Mucosa of descending colon (tissue), 3 donors: ENCODE data around the gene KLK3. TPM values are rescaled to one million over a fixed set of nuclear protein-coding genes. Genes with fewer than 3 reads are reported as not detected.

Experiments
- ATAC-seq: fragments of 200-7000 bp; cut with Tn5 transposase; one replicate; pipeline ENCODE4 v1.9.1; 2020; ENCODE audit warnings: mild to moderate bottlenecking, moderate library complexity
- DNase-seq, 3 donors: peaks; one replicate each; pipeline ENCODE4 v3.0.0-alpha.2; 2020
- H3K36me3 ChIP-seq: fragments of 200-600 bp; one replicate; pipeline ENCODE4 v1.8.0; 2021; ENCODE audit warnings: low read depth, mild to moderate bottlenecking
- H3K4me1 ChIP-seq: fragments of 200-600 bp; one replicate; pipeline ENCODE4 v1.8.0; 2021; ENCODE audit warnings: low read depth, mild to moderate bottlenecking
- H3K4me3 ChIP-seq: fragments of 200-600 bp; one replicate; pipeline ENCODE4 v1.8.0; 2021; ENCODE audit warnings: mild to moderate bottlenecking
- H3K9me3 ChIP-seq: fragments of 200-600 bp; one replicate; pipeline ENCODE4 v1.8.0; 2021; ENCODE audit warnings: mild to moderate bottlenecking
- intact Hi-C, 2 donors: fragments of 100-400 bp; cut with DNase I in 1 of 2; cut with micrococcal nuclease in 1 of 2; formaldehyde crosslinking; loops; one replicate each; pipeline versions ENCODE4 v1.11.0 to v1.11.1; 2022; cut with DNase I, micrococcal nuclease
- total RNA-seq, 3 donors: library from RNA; stranded (reverse); fragmentation: NEBNext Ultra II Directional in 2 of 3; extraction: Animal tissue kit (Norgen Biotek cat#: 25700) in 2 of 3; gene quantifications; one replicate each; pipeline versions ENCODE4 v1.2.1 to v1.2.4, GENCODE V29; 2021 to 2023
- TF ChIP-seq, protein P1 (sequence below): fragments of 200-600 bp; IDR thresholded peaks from one replicate; pipeline ENCODE4 v1.8.0; 2022; ENCODE audit warnings: antibody characterized with exemption, mild to moderate bottlenecking
- donor health status: DM: no; HTN: no; CAD: no; lungs with moderate emphysema.
- donor health status: DM: no; HTN: no; CAD: no.
- donor health status: DM: no; HTN: yes; CAD: no.

The KLK3 gene
- total RNA-seq, 3 donors from 2014 or later = 3.7 to 9.0 (median 4.8) TPM

DNA sequence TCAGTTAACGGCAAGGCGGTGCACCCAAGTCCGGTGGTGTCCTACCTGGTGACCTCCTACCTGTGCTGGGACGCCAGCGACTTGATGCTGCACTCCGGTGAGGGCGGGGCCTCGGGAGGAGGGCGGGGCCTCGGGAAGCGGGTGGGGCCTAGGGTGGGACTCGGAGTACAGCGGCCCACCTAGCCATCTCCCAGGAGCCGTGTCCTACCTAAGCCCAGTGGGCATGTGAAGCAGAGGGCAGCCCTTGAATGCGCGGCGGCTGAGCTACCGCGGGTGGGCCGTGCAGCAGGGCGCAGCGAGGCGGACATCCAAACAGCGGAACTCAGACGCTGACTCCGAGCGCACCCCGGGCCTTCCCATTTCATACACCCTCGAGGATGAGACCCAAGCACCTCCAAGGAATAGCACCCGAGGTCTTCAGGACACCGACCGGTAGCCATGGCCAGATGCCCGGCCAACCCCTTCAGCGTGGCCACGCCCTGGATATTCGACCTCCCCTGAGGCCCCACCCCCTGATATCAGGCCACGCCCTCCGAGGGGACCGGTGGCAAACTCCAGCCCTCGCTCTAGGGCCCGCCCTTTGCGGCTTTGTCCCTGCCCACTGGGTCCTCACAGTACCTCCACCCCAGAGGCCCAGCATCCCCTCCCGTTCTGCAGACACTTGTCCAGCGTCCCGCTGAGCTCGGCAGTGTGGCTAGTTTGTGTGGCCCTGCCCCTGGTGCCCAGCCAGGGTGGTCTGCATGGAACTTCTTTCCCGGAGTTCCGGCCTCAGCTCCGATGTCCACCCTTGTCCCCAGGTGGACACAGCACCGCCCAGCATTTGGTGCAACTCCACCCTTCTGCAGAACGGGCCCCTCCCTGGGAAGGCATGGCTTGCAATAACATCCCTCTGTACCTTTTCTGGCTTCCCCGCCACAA, 36.5 kb upstream of the KLK3 start:
- TF ChIP-seq, protein P1, sequence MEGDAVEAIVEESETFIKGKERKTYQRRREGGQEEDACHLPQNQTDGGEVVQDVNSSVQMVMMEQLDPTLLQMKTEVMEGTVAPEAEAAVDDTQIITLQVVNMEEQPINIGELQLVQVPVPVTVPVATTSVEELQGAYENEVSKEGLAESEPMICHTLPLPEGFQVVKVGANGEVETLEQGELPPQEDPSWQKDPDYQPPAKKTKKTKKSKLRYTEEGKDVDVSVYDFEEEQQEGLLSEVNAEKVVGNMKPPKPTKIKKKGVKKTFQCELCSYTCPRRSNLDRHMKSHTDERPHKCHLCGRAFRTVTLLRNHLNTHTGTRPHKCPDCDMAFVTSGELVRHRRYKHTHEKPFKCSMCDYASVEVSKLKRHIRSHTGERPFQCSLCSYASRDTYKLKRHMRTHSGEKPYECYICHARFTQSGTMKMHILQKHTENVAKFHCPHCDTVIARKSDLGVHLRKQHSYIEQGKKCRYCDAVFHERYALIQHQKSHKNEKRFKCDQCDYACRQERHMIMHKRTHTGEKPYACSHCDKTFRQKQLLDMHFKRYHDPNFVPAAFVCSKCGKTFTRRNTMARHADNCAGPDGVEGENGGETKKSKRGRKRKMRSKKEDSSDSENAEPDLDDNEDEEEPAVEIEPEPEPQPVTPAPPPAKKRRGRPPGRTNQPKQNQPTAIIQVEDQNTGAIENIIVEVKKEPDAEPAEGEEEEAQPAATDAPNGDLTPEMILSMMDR = no peak
- peak; percentile 90 to 93 (median 92) for DNase-seq
- H3K4me1 ChIP-seq = peaks cover 24% of the 10 kb centered on the region
- no peak overlapping the region for H3K4me3 ChIP-seq
- H3K36me3 ChIP-seq = no peaks in the 10 kb centered on the region
- intact Hi-C loops = no loop called here
- peak; percentile 82 for ATAC-seq
- H3K9me3 ChIP-seq = no peaks in the 10 kb centered on the region

DNA sequence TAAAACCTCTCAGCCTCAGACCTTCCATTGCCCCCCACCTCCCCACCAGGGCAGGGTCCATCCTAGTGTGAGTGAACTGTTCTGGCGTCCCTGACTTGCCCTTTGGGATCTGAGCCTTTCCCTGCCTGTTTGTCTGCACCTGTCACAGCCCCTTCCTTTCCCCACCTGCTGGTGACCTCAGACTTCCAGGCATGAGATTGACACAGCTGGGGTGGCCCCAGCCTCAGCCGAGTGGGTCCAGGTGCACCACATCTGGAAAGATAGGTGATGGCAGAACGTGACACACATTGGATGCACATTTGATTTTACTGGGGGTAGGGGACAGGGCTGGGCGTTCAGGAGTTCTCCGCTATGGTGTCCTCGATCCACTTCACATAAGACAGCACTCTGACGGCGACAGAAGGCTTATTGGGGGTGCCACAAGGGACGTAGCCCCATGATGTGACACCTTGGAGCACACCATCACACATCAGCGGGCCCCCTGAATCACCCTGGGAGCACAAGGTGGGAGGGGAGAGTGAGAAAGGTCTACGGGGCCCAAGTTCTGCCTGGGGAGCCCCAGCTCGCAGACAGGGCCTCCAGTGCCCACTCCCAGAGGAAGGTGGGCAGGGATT, 35.7 kb upstream of the KLK3 start:
- Histone ChIP-seq H3K4me1 (peaks cover 24% of the 10 kb centered on the region), H3K36me3 (no peaks in the 10 kb centered on the region), H3K9me3 (no peaks in the 10 kb centered on the region), H3K4me3 (no peak overlapping the region)
- ATAC-seq = no peak
- DNase-seq = no peak
- TF ChIP-seq, protein P1 = no peak
- intact Hi-C loops = no loop called here

DNA sequence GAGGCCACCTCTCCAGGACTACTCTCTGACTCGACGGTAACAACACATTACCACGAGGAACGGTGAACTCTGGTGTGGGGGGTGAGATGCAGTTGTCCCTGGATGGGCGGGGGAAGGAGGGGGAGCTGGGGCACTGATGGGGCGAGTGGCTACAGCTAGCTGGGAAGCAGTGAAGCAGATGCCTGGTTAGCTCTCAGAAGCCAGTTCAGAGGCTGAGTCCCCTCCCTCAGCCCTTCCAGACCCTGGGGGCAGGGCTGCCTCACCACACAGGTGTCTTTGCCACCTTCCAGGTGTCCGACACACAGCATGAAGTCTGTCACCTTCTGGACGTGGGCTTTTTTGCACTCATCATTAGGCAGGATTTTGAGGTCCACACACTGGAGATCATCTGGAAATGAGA, 35.1 kb upstream of the KLK3 start:
- TF ChIP-seq, protein P1 = no peak
- DNase-seq (peak in 1 of 3 donors; percentile 41), ATAC-seq (no peak)
- intact Hi-C loops = no loop called here
- peaks cover 24% of the 10 kb centered on the region for H3K4me1 ChIP-seq
- no peak overlapping the region for H3K4me3 ChIP-seq
- H3K9me3 ChIP-seq = no peaks in the 10 kb centered on the region
- H3K36me3 ChIP-seq = no peaks in the 10 kb centered on the region

DNA sequence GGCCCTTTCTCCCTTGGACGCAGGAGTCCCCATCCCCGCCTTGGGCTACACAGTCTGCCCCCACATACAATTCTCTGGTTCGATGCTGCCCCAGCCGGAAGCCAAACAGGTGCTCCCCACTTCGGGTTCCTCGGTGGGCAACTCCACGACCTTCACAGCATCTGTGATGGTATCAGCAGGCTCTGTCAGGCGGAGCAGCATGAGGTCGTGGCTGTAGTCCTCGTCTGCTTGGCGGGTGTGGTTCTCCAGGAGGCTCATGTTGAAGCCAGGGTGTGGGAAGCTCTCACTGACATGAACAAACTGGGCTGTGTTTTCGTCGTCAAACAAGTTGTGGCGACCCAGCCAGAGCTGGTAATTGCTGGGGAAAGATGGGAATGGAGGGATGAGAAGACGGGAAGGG, 34.6 kb upstream of the KLK3 start:
- no peaks in the 10 kb centered on the region for H3K36me3 ChIP-seq
- peaks cover 24% of the 10 kb centered on the region for H3K4me1 ChIP-seq
- intact Hi-C loops = no loop called here
- DNase-seq = peak; percentile 57 to 66 (median 57)
- TF ChIP-seq, protein P1 = no peak
- ATAC-seq = no peak
- no peaks in the 10 kb centered on the region for H3K9me3 ChIP-seq
- H3K4me3 ChIP-seq = no peak overlapping the region

DNA sequence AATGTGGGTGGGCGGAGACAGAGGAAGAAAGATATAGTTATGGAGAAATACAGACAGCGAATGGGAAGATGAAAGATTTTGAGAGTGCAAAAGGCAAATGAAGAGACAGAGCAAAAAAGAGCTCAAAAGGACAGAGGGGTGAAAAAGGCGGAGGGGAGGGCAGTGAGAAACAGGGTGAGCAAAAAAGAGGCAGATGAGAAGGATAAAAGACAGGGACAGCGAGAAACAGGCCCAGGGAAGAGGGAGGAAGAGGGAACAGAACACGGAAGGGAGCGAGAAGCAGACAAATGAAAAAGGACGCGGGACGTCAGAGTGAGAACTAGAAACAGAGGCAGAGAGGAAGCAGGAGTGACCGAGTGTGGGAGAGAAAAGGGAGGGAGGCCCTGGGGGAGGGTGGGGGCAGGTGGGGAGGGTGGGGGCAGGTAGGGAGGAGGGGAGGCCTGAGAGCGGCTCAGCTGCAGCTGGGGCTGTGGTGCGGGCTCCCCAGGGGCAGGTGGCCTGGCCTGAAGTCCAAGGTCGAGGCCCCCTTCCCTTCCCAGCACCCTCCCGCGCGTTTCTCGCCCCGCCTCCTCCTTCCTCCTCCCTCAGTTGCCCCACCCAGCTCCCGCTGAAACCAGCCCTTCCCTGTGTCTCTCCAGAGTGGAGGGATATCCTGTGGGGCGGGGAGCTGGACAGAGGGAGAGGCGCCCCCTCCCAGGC, 34.0 kb upstream of the KLK3 start:
- DNase-seq = peak; percentile 85 to 91 (median 88)
- no peaks in the 10 kb centered on the region for H3K9me3 ChIP-seq
- H3K4me3 ChIP-seq = no peak overlapping the region
- intact Hi-C loops = no loop called here
- TF ChIP-seq, protein P1 = no peak
- ATAC-seq = peak; percentile 59
- H3K36me3 ChIP-seq = no peaks in the 10 kb centered on the region
- H3K4me1 ChIP-seq = peaks cover 24% of the 10 kb centered on the region
